GM23248 (cell line): Measurements from ENCODE around the gene AKAP12.

Experiments
- EZH2 ChIP-seq: fragments of 200-600 bp; sonication (generic); IDR thresholded peaks from 2 replicates; pipeline ENCODE4 v1.6.1; 2018; ENCODE audit warnings: antibody characterized with exemption, mild to moderate bottlenecking; ENCODE audit not compliant: insufficient read depth, poor library complexity, severe bottlenecking
- EZH2phosphoT487 ChIP-seq: fragments of 200-600 bp; sonication (generic); IDR thresholded peaks from 2 replicates; pipeline ENCODE4 v1.6.1; 2018; ENCODE audit warnings: antibody characterized with exemption, moderate library complexity, mild to moderate bottlenecking, low read depth; ENCODE audit not compliant: insufficient read depth

GRCh38 chr6:151263967-151264366, 24.2 kb downstream of the AKAP12 start:
- no peak for TF ChIP-seq EZH2
- TF ChIP-seq EZH2phosphoT487: no peak
